ENCODE results near the gene POU6F2.

DNA sequence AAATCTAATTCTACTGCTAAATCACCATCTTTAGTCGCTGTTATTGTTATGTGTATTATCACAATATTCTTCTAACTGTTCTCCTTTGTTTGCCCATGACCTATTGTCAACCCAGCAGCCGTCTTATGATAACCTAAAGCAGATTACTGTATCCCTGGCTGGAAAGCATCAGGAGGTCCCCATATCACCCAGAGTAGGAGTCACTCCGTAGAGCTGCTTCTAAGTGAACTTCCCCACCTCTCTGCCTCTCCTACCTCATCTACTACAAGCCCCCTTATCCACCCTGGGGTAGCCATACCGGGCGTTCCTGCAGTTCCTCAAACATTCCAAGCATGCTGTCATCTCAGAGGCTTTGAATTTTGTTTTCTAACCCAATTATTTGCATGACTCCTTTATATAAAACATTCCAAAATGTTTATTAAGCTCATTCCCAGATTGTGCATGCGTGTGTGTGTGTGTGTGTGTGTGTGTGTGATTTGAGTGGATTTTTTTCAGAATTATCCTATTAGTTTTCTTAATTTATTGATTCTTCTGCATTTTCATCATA, 39.7 kb downstream of the POU6F2 start:
- TF ChIP-seq CTCF (IDR thresholded peaks at IDR 0.05; ENCODE audit: low read depth, low read length, poor library complexity, severe bottlenecking), result no peak
- TF ChIP-seq EZH2phosphoT487 (IDR thresholded peaks at IDR 0.05; ENCODE audit: borderline replicate concordance, low read length), result no peak

Data from DOHH2 (cell line).